Gastrocnemius medialis (tissue), 4 donors: Measurements from ENCODE around the gene VWA7.
A peak's percentile ranks its signal among the peaks of the same experiment; 100 is the strongest.

Experiments used
- CTCF ChIP-seq, 5 experiments: fragments of 450-650 bp in 3 of 5; fragments of 200-600 bp in 2 of 5; sonication (generic) in 2 of 5; IDR thresholded peaks in 4 of 5; conservative IDR thresholded peaks in 1 of 5; 1 replicate in 4 of 5; 2 replicates in 1 of 5; pipeline ENCODE4 v1.5.1; 2016 to 2019; ENCODE audit warnings: antibody characterized with exemption in 5 of 5, mild to moderate bottlenecking in 3 of 5, moderate library complexity in 3 of 5
- POLR2A ChIP-seq, 2 donors: fragments of 450-650 bp; IDR thresholded peaks; one replicate each; pipeline ENCODE4 v1.6.1; 2017; ENCODE audit warnings: antibody characterized with exemption in 2 of 2, mild to moderate bottlenecking in 2 of 2, moderate library complexity in 2 of 2

DNA sequence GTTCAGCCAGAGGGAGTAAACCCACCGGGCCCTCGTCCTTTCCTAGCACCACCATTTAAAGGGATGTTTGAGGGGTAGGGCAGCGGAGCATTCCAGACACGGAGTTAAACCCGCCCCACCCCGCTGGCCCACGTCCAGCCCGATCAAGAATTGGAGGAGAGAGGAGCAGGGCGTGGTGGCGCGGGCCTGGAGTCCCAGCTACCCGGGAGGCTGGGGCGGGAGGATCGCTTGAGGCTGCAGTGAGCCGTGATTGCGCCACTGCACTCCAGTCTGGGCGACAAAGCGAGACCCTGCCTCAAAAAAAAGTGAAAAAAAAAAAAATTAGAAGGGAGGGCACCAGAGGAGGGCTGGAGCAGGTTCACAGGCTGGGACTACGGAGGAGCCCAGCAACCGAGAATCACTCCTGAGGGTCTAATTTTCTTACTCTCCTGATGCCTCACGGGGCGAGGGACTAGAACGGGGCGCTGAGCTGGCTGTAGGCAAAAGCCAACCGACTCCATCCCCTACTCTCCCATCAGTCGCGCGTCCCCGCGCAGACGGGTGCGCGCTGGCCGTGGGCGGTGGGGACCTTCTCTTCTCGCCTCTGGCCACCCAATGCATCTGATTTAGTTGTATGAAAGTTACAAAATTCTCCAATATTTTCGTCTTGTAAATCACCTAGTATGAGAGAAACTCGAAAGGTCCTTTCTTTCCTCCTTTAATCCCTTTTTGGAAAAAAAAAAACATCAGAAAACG lies 44.3 kb upstream of the VWA7 start:
- TF ChIP-seq CTCF (IDR thresholded peaks at IDR 0.05 in 4 of 5, conservative IDR thresholded peaks at IDR 0.05 in 1 of 5) (no peak), POLR2A (IDR thresholded peaks at IDR 0.05) (peak in 1 of 2 donors; percentile 61)
